ENCODE measurements around the gene SPANXN1.
"Not testable (repeated sequence)": the region's sequence is repeated elsewhere in the genome, so short reads cannot be mapped to it uniquely, and the experiment has no call there.

The SPANXN1 gene

GRCh38 chrX:145247203-145247602 is at the start of gene SPANXN1:
Gene SPANXN1 (plus strand): TSS chrX:145247503. CDS start chrX:145247587, 84 bp downstream.
- not testable (repeated sequence) for DNase-seq

- DNase-seq = no peak
These were observed 48.2 kb upstream of the SPANXN1 start for GRCh38 chrX:145199078-145199477.

GRCh38 chrX:145213504-145213903 is 33.8 kb upstream of the SPANXN1 start:
- no peak for DNase-seq

GRCh38 chrX:145292218-145292617 is 44.9 kb downstream of the SPANXN1 start:
- DNase-seq = no peak
